ENCODE results near the gene LIX1. TPM values are rescaled to one million over a fixed set of nuclear protein-coding genes. Genes with fewer than 3 reads are reported as not detected.

The LIX1 gene
- total and polyA plus RNA-seq, 2 of the 13 experiments (the other 11 are each of a cell fraction or from before 2014, with no cell fraction given), result not detected

- TF ChIP-seq RBAK (CRISPR knock-in tag; IDR thresholded peaks at IDR 0.05) (no peak), ZNF292 (CRISPR knock-in tag; IDR thresholded peaks at IDR 0.05; ENCODE audit: borderline replicate concordance, low read depth) (no peak), ZNF639 (CRISPR knock-in tag; conservative IDR thresholded peaks at IDR 0.05) (no peak), ZNF225 (CRISPR knock-in tag; IDR thresholded peaks at IDR 0.05) (no peak), ZBTB44 (CRISPR knock-in tag; IDR thresholded peaks at IDR 0.05) (no peak), ZNF704 (CRISPR knock-in tag; IDR thresholded peaks at IDR 0.05; ENCODE audit: borderline replicate concordance) (no peak)
Observed at GRCh38 chr5:97073420-97073819, 69.0 kb downstream of the LIX1 start (continued).

- no peak for FAIRE-seq
- Histone ChIP-seq H3K27ac (ENCODE audit: extremely low read length, insufficient read depth, low read length) (no peak overlapping the region), H3K9ac (ENCODE audit: insufficient read depth, low read depth, low read length) (no peak overlapping the region), H3K27me3 (ENCODE audit: control insufficient read depth in 1 of 2, insufficient read depth in 2 of 2, low read length in 2 of 2) (no peaks in the 10 kb centered on the region; a peak in 1 of 5 replicates), H3K36me3 (replicated peaks in 1 of 2; ENCODE audit: control insufficient read depth in 1 of 2, insufficient read depth in 2 of 2, low read length in 2 of 2) (no peaks in the 10 kb centered on the region), H3K4me2 (ENCODE audit: low read depth, low read length) (no peak overlapping the region), H4K20me1 (ENCODE audit: insufficient read depth, low read length) (no peaks in the 10 kb centered on the region), H3K4me3 (replicated peaks in 1 of 3; ENCODE audit: insufficient read depth in 1 of 3, low read depth in 2 of 3, low read length in 3 of 3) (no peak overlapping the region), H3K79me2 (ENCODE audit: insufficient read depth, low read length) (no peaks in the 10 kb centered on the region), H2AFZ (ENCODE audit: low read length) (no peak overlapping the region), H3K9me3 (ENCODE audit: low read length) (no peaks in the 10 kb centered on the region), H3K4me1 (ENCODE audit: insufficient read depth, low read length) (no peaks in the 10 kb centered on the region)
- in situ Hi-C loops (cut with HindIII; ENCODE audit: extremely low pct_ligation_motif_present, low pct_unique_long_range_greater_than_20kb), result no loop called here
- no TSS peak for BruUV-seq (replicated peaks)
- intact Hi-C loops (cut with micrococcal nuclease; ENCODE audit: unreplicated experiment), result no loop called here
- ChIA-PET CTCF (ENCODE audit: low intra/inter-chr PET ratio, low total read pairs) (no interaction called here), POLR2A (no interaction called here)
- no peak for DNase-seq (ENCODE audit: low spot score)
- WGBS (ENCODE audit: low lambda C conversion rate), result 42% methylated on average over 2 of the region's 2 CpGs
- no peak for ATAC-seq
- TF ChIP-seq ZNF687 (CRISPR knock-in tag; IDR thresholded peaks at IDR 0.05) (no peak), ZNF550 (CRISPR knock-in tag; IDR thresholded peaks at IDR 0.05; ENCODE audit: borderline replicate concordance) (no peak), KLF11 (CRISPR knock-in tag; IDR thresholded peaks at IDR 0.05) (no peak), ZNF800 (CRISPR knock-in tag; IDR thresholded peaks at IDR 0.05) (no peak), SMAD3 (CRISPR knock-in tag; IDR thresholded peaks at IDR 0.05) (no peak), MED8 (CRISPR knock-in tag; IDR thresholded peaks at IDR 0.05; ENCODE audit: insufficient replicate concordance) (no peak), SALL1 (CRISPR knock-in tag; IDR thresholded peaks at IDR 0.05) (no peak)
Observed at GRCh38 chr5:97072696-97073095, 69.7 kb downstream of the LIX1 start.
